ENCODE measurements around the gene PIGS.
"Not testable (repeated sequence)": the region's sequence is repeated elsewhere in the genome, so short reads cannot be mapped to it uniquely, and the experiment has no call there.

Gene PIGS

GRCh38 chr17:28529013-28529400 lies 42.3 kb downstream of the PIGS start:
- no peak for DNase-seq (ENCODE audit: low read depth in 2 of 2)

- no peak for DNase-seq (ENCODE audit: low read depth in 2 of 2)
Measured at GRCh38 chr17:28528327-28529012, 42.9 kb downstream of the PIGS start.

GRCh38 chr17:28527859-28528258 lies 43.5 kb downstream of the PIGS start:
- DNase-seq (ENCODE audit: low read depth in 2 of 2), result no peak

- DNase-seq (ENCODE audit: low read depth in 2 of 2), result no peak
Measured at GRCh38 chr17:28527181-28527681, 44.1 kb downstream of the PIGS start.

- DNase-seq (ENCODE audit: low read depth in 2 of 2), result no peak
Measured at GRCh38 chr17:28526381-28526780, 44.9 kb downstream of the PIGS start.

GRCh38 chr17:28524476-28525424 lies 46.6 kb downstream of the PIGS start:
- DNase-seq (ENCODE audit: low read depth in 2 of 2), result no peak

GRCh38 chr17:28523876-28524275 lies 47.4 kb downstream of the PIGS start:
- DNase-seq (ENCODE audit: low read depth in 2 of 2), result no peak

- no peak for DNase-seq (ENCODE audit: low read depth in 2 of 2)
Measured at GRCh38 chr17:28523186-28523585, 48.1 kb downstream of the PIGS start.

GRCh38 chr17:28522281-28522680 lies 49.0 kb downstream of the PIGS start:
- not testable (repeated sequence) for DNase-seq (ENCODE audit: low read depth in 2 of 2)

- DNase-seq (ENCODE audit: low read depth in 2 of 2), result no peak
Measured at GRCh38 chr17:28521311-28522085, 49.8 kb downstream of the PIGS start.

GRCh38 chr17:28520687-28521086 lies 50.6 kb downstream of the PIGS start:
- no peak for DNase-seq (ENCODE audit: low read depth in 2 of 2)

- DNase-seq (ENCODE audit: low read depth in 2 of 2), result no peak
Measured at GRCh38 chr17:28519236-28519635, 52.1 kb downstream of the PIGS start.

- no peak for DNase-seq (ENCODE audit: low read depth in 2 of 2)
Measured at GRCh38 chr17:28518578-28518977, 52.7 kb downstream of the PIGS start.

- no peak for DNase-seq (ENCODE audit: low read depth in 2 of 2)
Measured at GRCh38 chr17:28518132-28518531, 53.2 kb downstream of the PIGS start.

- DNase-seq (ENCODE audit: low read depth in 2 of 2), result no peak
Measured at GRCh38 chr17:28515518-28515917, 55.8 kb downstream of the PIGS start.

GRCh38 chr17:28514561-28515002 lies 56.7 kb downstream of the PIGS start:
- DNase-seq (ENCODE audit: low read depth in 2 of 2), result no peak

GRCh38 chr17:28513476-28513875 lies 57.8 kb downstream of the PIGS start:
- DNase-seq (ENCODE audit: low read depth in 2 of 2), result no peak

- no peak for DNase-seq (ENCODE audit: low read depth in 2 of 2)
Measured at GRCh38 chr17:28511858-28512461, 59.4 kb downstream of the PIGS start.

- no peak for DNase-seq (ENCODE audit: low read depth in 2 of 2)
Measured at GRCh38 chr17:28509789-28510188, 61.5 kb downstream of the PIGS start.

- DNase-seq (ENCODE audit: low read depth in 2 of 2), result no peak
Measured at GRCh38 chr17:28508211-28508724, 63.1 kb downstream of the PIGS start.

- no peak for DNase-seq (ENCODE audit: low read depth in 2 of 2)
Measured at GRCh38 chr17:28507567-28508203, 63.6 kb downstream of the PIGS start.
